SIG-M5 (cell line): ENCODE data around the gene FNIP2.
"Not testable (repeated sequence)": the region's sequence is repeated elsewhere in the genome, so short reads cannot be mapped to it uniquely, and the experiment has no call there.

ENCODE experiments used
- DNase-seq: peaks from one replicate; lab custom pipeline; 2025; lab: John Stamatoyannopoulos, UW

The FNIP2 gene

GRCh38 chr4:158814636-158815330 lies 46.0 kb downstream of the FNIP2 start:
- DNase-seq = no peak

GRCh38 chr4:158816955-158817354 lies 48.1 kb downstream of the FNIP2 start:
- DNase-seq = no peak

GRCh38 chr4:158817562-158818296 lies 48.9 kb downstream of the FNIP2 start:
- peak; percentile 49 for DNase-seq

- DNase-seq = no peak
Measured at GRCh38 chr4:158818560-158819140, 49.8 kb downstream of the FNIP2 start.

- DNase-seq = no peak
Measured at GRCh38 chr4:158819942-158820786, 51.3 kb downstream of the FNIP2 start.

GRCh38 chr4:158821228-158821971 lies 52.6 kb downstream of the FNIP2 start:
- DNase-seq = no peak

- DNase-seq = no peak
Measured at GRCh38 chr4:158822348-158822747, 53.5 kb downstream of the FNIP2 start.

GRCh38 chr4:158823461-158823873 lies 54.6 kb downstream of the FNIP2 start:
- DNase-seq = no peak

GRCh38 chr4:158824425-158825274 lies 55.8 kb downstream of the FNIP2 start:
- DNase-seq = no peak

GRCh38 chr4:158825433-158826036 lies 56.7 kb downstream of the FNIP2 start:
- no peak for DNase-seq

- DNase-seq = no peak
Measured at GRCh38 chr4:158826057-158826456, 57.2 kb downstream of the FNIP2 start.

GRCh38 chr4:158826882-158827281 lies 58.1 kb downstream of the FNIP2 start:
- no peak for DNase-seq

- DNase-seq = no peak
Measured at GRCh38 chr4:158827543-158827981, 58.7 kb downstream of the FNIP2 start.

GRCh38 chr4:158828151-158828550 lies 59.3 kb downstream of the FNIP2 start:
- DNase-seq = not testable (repeated sequence)

GRCh38 chr4:158829254-158829653 lies 60.4 kb downstream of the FNIP2 start:
- DNase-seq = no peak

- no peak for DNase-seq
Measured at GRCh38 chr4:158833602-158834001, 64.8 kb downstream of the FNIP2 start.

GRCh38 chr4:158835226-158836001 lies 66.6 kb downstream of the FNIP2 start:
- no peak for DNase-seq

GRCh38 chr4:158836002-158836369 lies 67.2 kb downstream of the FNIP2 start:
- DNase-seq = no peak

- no peak for DNase-seq
Measured at GRCh38 chr4:158836828-158837449, 68.1 kb downstream of the FNIP2 start.
